Effector CD4-positive, alpha-beta T cell (primary cell): ENCODE data around the gene ARHGAP42.

Source experiments
- DNase-seq: peaks from one replicate; pipeline ENCODE4 v3.0.0-alpha.2; 2020

The ARHGAP42 gene

GRCh38 chr11:100841711-100842407 is 154.8 kb downstream of the ARHGAP42 start:
- no peak for DNase-seq

DNA sequence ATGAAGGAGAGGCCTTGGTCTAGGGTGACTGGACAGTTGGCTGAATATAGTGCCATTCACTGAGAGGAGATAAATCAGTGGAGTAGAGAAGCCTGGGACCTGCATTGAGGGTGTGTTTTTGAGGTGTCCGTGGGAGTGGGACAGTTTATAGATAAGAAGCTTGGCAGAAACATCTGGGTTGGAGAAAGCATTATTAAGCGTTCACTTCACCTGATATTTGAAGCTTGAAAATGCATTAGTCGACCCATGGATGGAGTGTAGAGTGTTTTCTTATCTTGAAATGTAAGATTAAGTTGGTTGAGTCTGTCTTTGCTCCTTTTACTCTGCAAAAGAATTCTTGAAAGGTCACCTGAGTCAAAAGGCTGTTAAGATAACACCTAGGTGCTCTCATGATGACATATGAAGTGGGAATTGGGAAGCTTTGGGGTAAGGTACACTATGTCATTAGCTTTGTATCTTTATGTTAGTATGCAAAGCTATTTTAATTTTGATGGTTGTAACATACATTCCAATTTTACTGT is 160.7 kb downstream of the ARHGAP42 start:
- no peak for DNase-seq

GRCh38 chr11:100849009-100849900 is 162.2 kb downstream of the ARHGAP42 start:
- DNase-seq = no peak

GRCh38 chr11:100849901-100850235 is 162.8 kb downstream of the ARHGAP42 start:
- no peak for DNase-seq

DNA sequence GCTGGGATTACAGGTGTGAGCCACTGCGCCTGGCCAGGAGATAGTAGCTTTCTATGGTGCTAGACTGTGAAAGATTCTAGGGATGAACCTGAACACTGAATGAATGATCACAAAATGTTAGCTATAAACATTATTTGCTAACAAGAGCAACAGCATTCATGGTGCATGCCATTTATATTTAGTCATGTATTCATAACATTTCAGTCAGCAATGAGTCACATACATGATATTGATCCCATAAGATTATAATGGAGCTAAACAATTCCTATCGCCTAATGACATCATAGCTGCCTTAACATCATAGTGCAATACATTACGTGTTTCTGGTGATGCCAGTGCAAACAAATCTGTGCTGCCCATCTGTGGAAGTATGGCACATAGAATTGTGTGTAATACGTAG is 164.1 kb downstream of the ARHGAP42 start:
- no peak for DNase-seq

GRCh38 chr11:100851584-100852152 is 164.6 kb downstream of the ARHGAP42 start:
- DNase-seq = no peak

DNA sequence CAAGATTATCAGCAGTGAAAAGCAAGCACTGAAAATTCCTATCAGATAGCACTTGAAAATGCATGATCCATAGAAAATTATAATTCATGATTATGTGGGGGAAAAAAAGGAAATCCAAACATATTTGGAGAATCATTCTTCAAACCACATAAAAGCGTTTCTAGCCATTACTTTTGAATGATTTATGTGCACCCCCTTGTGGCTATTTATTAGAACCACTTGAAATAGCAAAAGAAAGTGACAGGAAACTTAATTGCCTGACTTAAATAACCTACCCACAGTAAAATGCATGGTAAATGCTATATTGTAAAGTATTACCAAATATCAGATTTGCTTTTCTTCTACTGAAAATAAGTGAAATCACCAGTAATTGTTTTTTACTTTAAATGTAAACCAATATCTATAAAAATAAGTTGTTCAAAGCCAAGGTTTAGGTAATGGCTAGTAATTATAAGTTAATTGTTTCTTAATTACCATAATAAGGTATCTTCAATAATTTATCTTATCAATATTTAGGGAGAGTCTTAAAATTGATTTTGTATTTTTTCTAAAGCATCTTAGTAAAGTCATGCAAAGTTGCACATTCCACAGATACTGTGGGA is 168.5 kb downstream of the ARHGAP42 start:
- DNase-seq = no peak

DNA sequence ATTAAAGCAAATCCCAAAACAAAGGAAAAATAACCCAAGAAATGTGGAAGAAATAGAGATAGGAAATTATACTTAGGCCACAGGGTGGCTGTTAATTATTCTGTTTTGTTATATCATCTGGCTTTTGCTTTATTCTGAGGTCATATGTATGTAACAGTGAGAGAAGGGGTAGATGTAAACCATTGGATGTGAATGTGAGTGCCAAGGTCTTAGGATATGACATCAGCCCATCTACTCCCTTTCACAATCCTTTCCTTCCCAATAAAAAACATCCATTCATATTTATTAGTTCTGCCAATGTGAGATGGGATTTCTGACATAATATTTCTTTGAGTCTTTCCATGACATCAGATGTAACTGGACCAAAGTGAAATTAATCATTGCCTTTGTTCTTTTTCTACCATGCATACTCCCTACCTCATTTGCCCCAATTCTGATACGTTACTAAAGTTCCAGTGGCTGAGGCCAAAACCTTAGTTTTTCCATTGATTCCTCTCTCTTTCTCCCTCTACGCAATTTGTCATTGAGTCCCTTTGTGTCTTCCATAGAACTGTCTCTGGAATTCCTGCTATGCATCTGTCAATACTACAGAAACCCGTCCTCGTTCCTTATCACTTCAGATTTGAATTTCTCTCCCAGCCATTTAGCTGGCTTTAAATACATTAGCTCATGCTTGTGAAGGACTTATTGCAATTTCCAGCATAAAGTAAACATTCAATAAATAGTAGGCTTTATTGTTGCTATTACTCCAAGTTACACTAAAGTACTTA is 170.3 kb downstream of the ARHGAP42 start:
- no peak for DNase-seq

DNA sequence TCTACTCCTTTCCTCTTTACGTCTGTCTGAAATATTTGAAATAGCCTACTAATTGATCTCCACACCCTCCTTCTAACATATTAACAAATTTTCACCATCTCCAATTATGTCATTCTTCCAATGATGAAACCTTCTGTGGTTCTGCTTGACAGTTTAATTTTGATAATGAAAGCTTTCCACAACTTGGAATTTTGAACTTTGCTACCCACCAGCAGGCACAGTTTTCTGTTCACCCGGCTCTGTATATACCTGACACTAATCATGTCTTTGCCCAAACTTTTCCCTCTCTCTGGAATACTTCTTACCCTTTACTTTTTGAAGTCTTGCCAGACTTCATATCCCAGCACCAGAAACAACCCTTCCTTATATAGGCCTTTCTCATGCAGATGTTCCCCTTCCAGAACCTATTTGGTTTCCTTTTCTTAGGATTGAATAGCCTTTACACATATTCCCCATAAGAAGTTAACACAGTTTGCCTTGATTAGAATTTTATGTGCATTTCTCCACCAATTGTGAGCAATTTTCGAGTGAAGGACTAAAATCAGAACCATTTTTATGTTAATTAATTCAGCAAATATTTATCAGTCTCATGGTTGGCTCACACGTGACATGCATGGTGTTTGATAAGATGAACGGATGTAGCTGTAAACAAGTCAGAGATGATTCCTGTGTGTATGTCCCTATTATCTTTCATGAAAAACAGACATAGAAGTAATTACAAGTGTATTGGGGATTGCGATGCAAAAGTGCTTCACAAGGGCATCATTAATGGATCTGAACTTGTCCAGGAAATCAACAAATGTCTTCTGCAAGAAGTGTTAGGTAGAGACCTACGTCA is 173.4 kb downstream of the ARHGAP42 start:
- no peak for DNase-seq

DNA sequence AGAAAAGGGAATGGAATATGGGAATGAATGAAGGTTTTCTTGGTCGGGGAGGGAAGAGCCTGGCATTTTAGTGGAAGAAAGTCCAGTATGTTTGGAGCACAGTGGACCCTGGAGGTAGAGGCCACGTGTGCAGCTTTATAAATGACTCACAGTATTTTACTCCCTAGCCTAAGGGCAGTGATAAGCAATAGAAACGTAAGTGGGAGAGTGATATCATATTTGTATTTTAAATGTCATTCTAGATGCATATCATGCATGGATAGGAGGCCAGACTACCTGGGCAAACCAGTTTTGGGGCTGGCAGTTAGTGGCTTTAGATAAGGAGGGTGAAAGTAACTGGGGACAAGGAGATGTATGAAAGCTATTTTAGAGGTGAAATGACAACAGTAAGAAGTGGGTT is 174.1 kb downstream of the ARHGAP42 start:
- DNase-seq = no peak

- DNase-seq = no peak
These were observed 176.0 kb downstream of the ARHGAP42 start for GRCh38 chr11:100863080-100863581.

GRCh38 chr11:100865443-100866065 is 178.5 kb downstream of the ARHGAP42 start:
- no peak for DNase-seq

GRCh38 chr11:100866453-100866852 is 179.4 kb downstream of the ARHGAP42 start:
- no peak for DNase-seq

DNA sequence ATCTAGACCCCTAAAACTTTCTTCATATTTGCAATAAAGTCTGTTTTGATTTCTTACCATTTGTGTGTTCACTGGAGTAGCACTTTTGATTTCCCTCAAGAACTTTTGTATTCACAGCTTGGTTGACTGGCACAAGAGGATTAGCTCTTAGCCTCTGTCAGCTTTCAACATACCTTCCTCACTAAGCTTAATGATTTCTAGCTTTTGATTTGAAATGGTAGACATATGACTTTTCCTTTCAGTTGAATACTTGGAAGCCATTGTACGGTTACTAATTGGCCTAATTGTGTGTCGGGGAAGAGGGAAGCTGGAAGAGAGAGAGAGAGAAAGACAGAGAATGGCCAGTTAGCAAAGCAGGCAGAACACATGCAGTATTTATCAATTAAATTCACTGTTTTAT is 180.5 kb downstream of the ARHGAP42 start:
- DNase-seq = no peak

GRCh38 chr11:100869328-100869727 is 182.2 kb downstream of the ARHGAP42 start:
- DNase-seq = no peak

DNA sequence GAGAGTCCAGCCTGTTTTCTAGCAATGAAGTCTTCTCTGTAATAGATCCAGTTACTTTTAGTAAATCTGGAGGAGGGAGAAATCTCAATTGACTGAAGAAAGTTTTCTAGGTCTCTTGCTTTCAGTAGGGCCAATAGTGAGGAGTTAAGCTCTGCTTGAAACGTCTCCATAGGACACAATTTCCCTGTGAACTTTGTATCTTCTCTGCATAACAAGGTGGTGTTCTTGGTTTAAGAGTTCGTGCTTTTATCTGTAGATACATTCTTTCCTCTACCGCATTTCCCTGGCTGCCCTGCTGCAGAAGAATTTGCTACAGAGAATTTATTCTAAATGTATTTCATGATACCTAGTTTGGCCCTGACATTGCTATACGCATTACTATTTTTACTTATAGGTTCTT is 183.1 kb downstream of the ARHGAP42 start:
- no peak for DNase-seq

GRCh38 chr11:100872951-100873740 is 186.1 kb downstream of the ARHGAP42 start:
- DNase-seq = no peak

DNA sequence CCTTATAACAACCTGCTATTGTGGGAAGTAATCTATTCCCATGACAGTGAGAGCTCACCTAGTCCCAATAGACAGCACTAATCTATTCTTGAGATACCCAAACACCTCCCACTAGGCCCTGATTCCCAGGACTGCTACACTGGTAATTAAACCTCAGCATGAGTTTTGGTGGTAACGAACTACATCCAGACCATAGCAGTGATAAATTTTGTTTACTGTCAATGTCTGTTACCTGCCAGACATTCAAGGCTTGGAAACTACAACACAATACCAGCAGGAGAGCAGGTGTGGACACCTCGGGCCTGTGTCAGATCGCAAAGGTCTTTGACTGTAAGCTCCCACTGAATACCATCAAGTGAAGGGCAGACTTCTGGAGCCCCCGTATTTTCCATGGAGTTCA is 187.1 kb downstream of the ARHGAP42 start:
- no peak for DNase-seq

DNA sequence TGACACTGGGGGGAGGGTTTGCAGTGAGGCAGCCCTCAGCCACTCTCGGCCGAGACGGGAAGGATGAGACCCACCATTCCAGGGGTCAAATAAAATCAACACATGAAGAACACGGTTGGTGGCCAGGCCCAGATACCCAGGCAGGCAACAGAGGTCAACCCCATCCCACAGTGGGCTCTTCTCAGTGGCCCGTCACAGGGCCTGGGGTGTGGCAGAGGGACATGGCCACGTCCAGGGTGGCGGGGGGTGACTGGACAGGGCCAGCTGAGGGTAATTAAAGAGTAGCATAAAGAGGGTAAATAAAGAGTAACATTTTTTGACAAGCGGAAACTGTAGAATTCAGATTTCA is 188.4 kb downstream of the ARHGAP42 start:
- DNase-seq = no peak
